Keratinocyte (primary cell): ENCODE data around the gene TXNRD1. TPM values are rescaled to one million over a fixed set of nuclear protein-coding genes. Genes with fewer than 3 reads are reported as not detected.

Source experiments
- DNase-seq: peaks from one replicate; pipeline ENCODE4 v3.0.0-alpha.2; 2011; ENCODE audit warnings: low read depth, missing footprints, low spot score
- FAIRE-seq: peaks from 2 replicates; lab custom pipeline; 2011; peaks lifted over from hg19 to GRCh38; lab: Jason Lieb, UNC
- H2AFZ ChIP-seq: 2 replicates; pipeline ENCODE4 v1.6.0; 2012; ENCODE audit warnings: low read length, control low read depth, inconsistent platforms; ENCODE audit not compliant: control insufficient read depth
- H3K27ac ChIP-seq: 2 replicates; pipeline ENCODE4 v1.5.1; 2011; ENCODE audit warnings: low read length; ENCODE audit not compliant: control insufficient read depth, insufficient read depth
- H3K27me3 ChIP-seq: 3 replicates; pipeline ENCODE4 v1.6.0; 2011; ENCODE audit warnings: low read length; ENCODE audit not compliant: control insufficient read depth, insufficient read depth; ENCODE audit errors: extremely low read depth
- H3K36me3 ChIP-seq, 2 experiments: 2 replicates in 1 of 2; 3 replicates in 1 of 2; pipeline ENCODE4 v1.5.1; 2011; ENCODE audit warnings: low read length in 2 of 2, mild to moderate bottlenecking in 1 of 2; ENCODE audit not compliant: control insufficient read depth in 2 of 2, insufficient read depth in 2 of 2; ENCODE audit errors: extremely low read depth in 1 of 2
- H3K4me1 ChIP-seq: 3 replicates; pipeline ENCODE4 v1.5.1; 2011; ENCODE audit warnings: low read length; ENCODE audit not compliant: control insufficient read depth, insufficient read depth; ENCODE audit errors: extremely low read depth
- H3K4me2 ChIP-seq: 3 replicates; pipeline ENCODE4 v1.6.0; 2011; ENCODE audit warnings: low read depth, low read length; ENCODE audit not compliant: control insufficient read depth, insufficient read depth; ENCODE audit errors: extremely low read depth
- H3K4me3 ChIP-seq, 3 experiments: fragments of 200-600 bp in 1 of 3; sonication (generic) in 1 of 3; 2 replicates in 2 of 3; 3 replicates in 1 of 3; pipeline ENCODE4 v1.5.1; 2011 to 2016; ENCODE audit warnings: low read length in 3 of 3, mild to moderate bottlenecking in 3 of 3, control low read depth in 2 of 3, inconsistent platforms in 1 of 3, low read depth in 1 of 3, mixed read lengths in 1 of 3, mixed run types in 1 of 3, moderate library complexity in 1 of 3; ENCODE audit not compliant: control insufficient read depth in 2 of 3, insufficient read depth in 2 of 3; ENCODE audit errors: extremely low read depth in 1 of 3
- H3K79me2 ChIP-seq: 2 replicates; pipeline ENCODE4 v1.6.0; 2012; ENCODE audit warnings: low read length; ENCODE audit not compliant: control insufficient read depth, insufficient read depth
- H3K9ac ChIP-seq: 3 replicates; pipeline ENCODE4 v1.6.0; 2011; ENCODE audit warnings: low read length; ENCODE audit not compliant: control insufficient read depth, insufficient read depth; ENCODE audit errors: extremely low read depth
- H3K9me1 ChIP-seq: 3 replicates; pipeline ENCODE4 v1.6.0; 2011; ENCODE audit warnings: low read length; ENCODE audit not compliant: control insufficient read depth, insufficient read depth; ENCODE audit errors: extremely low read depth
- H3K9me3 ChIP-seq: 2 replicates; pipeline ENCODE4 v1.5.1; 2012; ENCODE audit warnings: low read depth, low read length; ENCODE audit not compliant: control insufficient read depth
- H4K20me1 ChIP-seq: 3 replicates; pipeline ENCODE4 v1.6.0; 2011; ENCODE audit warnings: low read length; ENCODE audit not compliant: control insufficient read depth, insufficient read depth; ENCODE audit errors: extremely low read depth
- EZH2 ChIP-seq: IDR thresholded peaks from one replicate; pipeline ENCODE4 v1.6.1; 2012; ENCODE audit warnings: inconsistent platforms, mild to moderate bottlenecking, low read length, moderate library complexity
- dilution Hi-C: fragments of 300-500 bp; cut with MboI; formaldehyde crosslinking; loops from one replicate; pipeline ENCODE4 v1.7.0; 2020; ENCODE audit warnings: low sequenced_read_pairs; ENCODE audit not compliant: extremely low pct_ligation_motif_present
- polyA plus RNA-seq, 5 experiments: library from polyadenylated mRNA; depleted of rRNA in 3 of 5; stranded (reverse) in 3 of 5; stranded (forward) in 1 of 5; unstranded in 1 of 5; fragments of >200 nt; gene quantifications; 1 replicate in 1 of 5; 2 replicates in 3 of 5; 3 replicates in 1 of 5; pipeline versions ENCODE4 v1.2.1 to v1.2.3, GENCODE V29; 2011 to 2012; ENCODE audit warnings: missing spikeins in 2 of 5, low read depth in 1 of 5, low replicate concordance in 1 of 5
- TF ChIP-seq, protein P1 (sequence below), 3 experiments: IDR thresholded peaks in 1 of 3; conservative IDR thresholded peaks in 1 of 3; optimal IDR thresholded peaks in 1 of 3; 2 replicates in 2 of 3; 3 replicates in 1 of 3; pipeline versions ENCODE3 to v1.5.1; 2011; ENCODE audit warnings: low read length in 3 of 3, mild to moderate bottlenecking in 3 of 3, moderate library complexity in 2 of 3, control low read depth in 1 of 3, inconsistent platforms in 1 of 3; ENCODE audit not compliant: insufficient read depth in 2 of 3; ENCODE audit errors: extremely low read depth in 1 of 3

The TXNRD1 gene
- polyA plus RNA-seq, 1 donor (not counting 4 experiments of a cell fraction or from before 2014, with no cell fraction given): 88.9 TPM

DNA sequence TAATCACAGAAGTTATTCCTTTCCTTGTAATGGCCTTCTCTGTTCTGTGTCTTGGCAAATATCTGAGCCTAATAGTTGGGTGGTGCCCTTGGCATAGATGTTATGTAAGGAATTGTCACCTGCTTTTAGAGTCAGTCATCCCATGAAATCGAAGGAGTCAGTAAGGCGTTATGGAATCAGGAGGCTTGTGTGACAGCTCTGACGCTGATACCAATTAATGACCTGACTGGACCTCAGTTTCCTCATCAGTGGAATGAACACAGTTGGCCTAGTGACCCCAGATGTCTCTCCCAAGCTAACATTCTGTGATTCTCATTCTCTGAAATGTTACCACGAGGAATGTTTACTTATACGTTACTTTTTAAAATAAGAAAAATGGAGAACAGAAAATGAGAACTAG is 32.1 kb downstream of the TXNRD1 start:
- no peak overlapping the region for H3K4me3 ChIP-seq
- H4K20me1 ChIP-seq: no peaks in the 10 kb centered on the region
- no peaks in the 10 kb centered on the region for H3K79me2 ChIP-seq
- H3K9me1 ChIP-seq: no peaks in the 10 kb centered on the region
- no peaks in the 10 kb centered on the region for H3K36me3 ChIP-seq
- no peak overlapping the region for H3K4me2 ChIP-seq
- TF ChIP-seq, protein P1, sequence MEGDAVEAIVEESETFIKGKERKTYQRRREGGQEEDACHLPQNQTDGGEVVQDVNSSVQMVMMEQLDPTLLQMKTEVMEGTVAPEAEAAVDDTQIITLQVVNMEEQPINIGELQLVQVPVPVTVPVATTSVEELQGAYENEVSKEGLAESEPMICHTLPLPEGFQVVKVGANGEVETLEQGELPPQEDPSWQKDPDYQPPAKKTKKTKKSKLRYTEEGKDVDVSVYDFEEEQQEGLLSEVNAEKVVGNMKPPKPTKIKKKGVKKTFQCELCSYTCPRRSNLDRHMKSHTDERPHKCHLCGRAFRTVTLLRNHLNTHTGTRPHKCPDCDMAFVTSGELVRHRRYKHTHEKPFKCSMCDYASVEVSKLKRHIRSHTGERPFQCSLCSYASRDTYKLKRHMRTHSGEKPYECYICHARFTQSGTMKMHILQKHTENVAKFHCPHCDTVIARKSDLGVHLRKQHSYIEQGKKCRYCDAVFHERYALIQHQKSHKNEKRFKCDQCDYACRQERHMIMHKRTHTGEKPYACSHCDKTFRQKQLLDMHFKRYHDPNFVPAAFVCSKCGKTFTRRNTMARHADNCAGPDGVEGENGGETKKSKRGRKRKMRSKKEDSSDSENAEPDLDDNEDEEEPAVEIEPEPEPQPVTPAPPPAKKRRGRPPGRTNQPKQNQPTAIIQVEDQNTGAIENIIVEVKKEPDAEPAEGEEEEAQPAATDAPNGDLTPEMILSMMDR (optimal IDR thresholded peaks at IDR 0.05 in 1 of 3, IDR thresholded peaks at IDR 0.05 in 1 of 3, conservative IDR thresholded peaks at IDR 0.05 in 1 of 3; ENCODE audit: extremely low read depth in 1 of 3, insufficient read depth in 2 of 3, low read length in 3 of 3): no peak
- TF ChIP-seq EZH2: no peak
- no peaks in the 10 kb centered on the region for H3K9me3 ChIP-seq
- H2AFZ ChIP-seq: no peak overlapping the region
- no peaks in the 10 kb centered on the region for H3K4me1 ChIP-seq
- dilution Hi-C loops: no loop called here
- no peaks in the 10 kb centered on the region for H3K27me3 ChIP-seq
- H3K27ac ChIP-seq: no peak overlapping the region
- H3K9ac ChIP-seq: no peak overlapping the region
- FAIRE-seq: no peak
- no peak for DNase-seq

DNA sequence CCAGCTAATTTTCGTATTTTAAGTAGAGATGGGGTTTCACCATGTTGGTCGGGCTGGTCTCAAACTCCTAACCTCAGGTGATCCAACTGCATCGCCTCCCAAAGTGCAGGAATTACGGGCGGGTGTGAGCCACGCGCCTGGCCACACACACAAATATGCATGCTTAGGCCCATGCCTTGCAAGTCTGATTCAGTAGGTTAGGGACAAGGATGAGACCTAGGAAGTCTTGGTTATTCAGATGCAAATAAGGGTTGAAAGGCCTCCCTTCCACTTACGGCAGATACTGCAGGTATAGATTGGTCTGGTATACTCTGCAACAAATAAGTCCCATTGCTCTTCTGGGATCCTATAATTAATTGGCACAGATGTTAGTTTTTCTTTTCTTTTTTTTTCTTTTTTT is 32.9 kb downstream of the TXNRD1 start:
- DNase-seq: no peak
- dilution Hi-C loops: no loop called here
- Histone ChIP-seq H3K79me2 (no peaks in the 10 kb centered on the region), H3K4me3 (no peak overlapping the region), H3K36me3 (no peaks in the 10 kb centered on the region), H3K27me3 (no peaks in the 10 kb centered on the region), H2AFZ (no peak overlapping the region), H3K4me1 (no peaks in the 10 kb centered on the region), H3K9me3 (no peaks in the 10 kb centered on the region), H3K9me1 (no peaks in the 10 kb centered on the region), H3K4me2 (no peak overlapping the region), H3K27ac (no peak overlapping the region), H3K9ac (no peak overlapping the region), H4K20me1 (no peaks in the 10 kb centered on the region)
- FAIRE-seq: no peak
- TF ChIP-seq EZH2: no peak
- TF ChIP-seq, protein P1 (optimal IDR thresholded peaks at IDR 0.05 in 1 of 3, IDR thresholded peaks at IDR 0.05 in 1 of 3, conservative IDR thresholded peaks at IDR 0.05 in 1 of 3; ENCODE audit: extremely low read depth in 1 of 3, insufficient read depth in 2 of 3, low read length in 3 of 3): no peak
